KBM-7 (cell line): ENCODE results near the gene GALNT18.
"Not testable (repeated sequence)": the region's sequence is repeated elsewhere in the genome, so short reads cannot be mapped to it uniquely, and the experiment has no call there.

Source experiments
- DNase-seq: peaks from one replicate; pipeline ENCODE4 v3.0.0-alpha.2; 2015
- in situ Hi-C: fragments of 300-500 bp; cut with MboI; formaldehyde crosslinking; loops from 2 replicates; pipeline ENCODE4 v1.14.3; 2020; ENCODE audit warnings: low sequenced_read_pairs, low pct_unique_long_range_greater_than_20kb, mixed read lengths

The GALNT18 gene

GRCh38 chr11:11451501-11452005 is 170.3 kb downstream of the GALNT18 start:
- in situ Hi-C loops: no loop called here
- DNase-seq: no peak

- no peak for DNase-seq
- in situ Hi-C loops: no loop called here
Measured at GRCh38 chr11:11450744-11451362, 171.0 kb downstream of the GALNT18 start.

DNA sequence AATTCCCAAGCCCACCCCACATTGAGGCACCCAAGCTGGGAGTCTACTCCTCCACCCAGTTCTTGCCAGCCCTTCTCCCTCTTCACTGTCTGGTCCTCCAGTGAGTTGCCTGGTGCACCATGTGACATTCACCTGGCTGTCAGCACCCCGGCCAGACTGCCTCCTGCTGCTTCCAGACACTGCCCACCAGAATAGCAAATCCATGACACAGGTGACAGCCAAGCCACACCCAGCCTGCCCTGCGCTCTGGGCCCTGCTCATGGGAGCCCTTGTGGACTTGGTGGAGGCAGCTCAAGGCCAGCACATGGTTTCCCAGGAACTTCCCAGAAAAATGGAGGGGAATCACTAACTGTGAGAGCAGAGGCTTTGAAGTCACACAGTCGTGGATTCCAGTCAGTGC is 172.5 kb downstream of the GALNT18 start:
- no peak for DNase-seq
- in situ Hi-C loops: no loop called here

GRCh38 chr11:11448626-11449025 is 173.2 kb downstream of the GALNT18 start:
- in situ Hi-C loops: no loop called here
- DNase-seq: no peak

GRCh38 chr11:11447601-11448000 is 174.2 kb downstream of the GALNT18 start:
- DNase-seq, in situ Hi-C loops: not testable (repeated sequence)

DNA sequence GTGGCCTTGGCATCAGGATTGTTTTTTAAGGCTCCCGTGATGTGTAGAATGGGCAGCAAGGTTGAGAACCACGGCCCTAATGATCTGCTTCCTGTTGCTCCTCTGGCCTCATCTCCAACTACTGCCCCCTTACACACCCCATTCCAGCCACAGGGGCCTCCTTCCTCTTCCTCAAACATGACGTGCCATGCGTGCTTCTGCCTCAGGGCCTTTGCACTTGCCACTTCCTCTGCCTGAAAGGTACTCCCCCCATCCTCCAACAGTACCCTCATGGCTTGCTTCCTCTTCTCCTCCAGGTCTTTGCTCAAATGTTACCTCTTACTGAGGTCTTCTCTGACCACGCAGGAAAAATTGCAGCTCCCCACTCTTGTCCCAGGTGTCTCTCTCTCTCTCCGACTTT is 174.8 kb downstream of the GALNT18 start:
- DNase-seq: peak; percentile 35
- in situ Hi-C loops: no loop called here

DNA sequence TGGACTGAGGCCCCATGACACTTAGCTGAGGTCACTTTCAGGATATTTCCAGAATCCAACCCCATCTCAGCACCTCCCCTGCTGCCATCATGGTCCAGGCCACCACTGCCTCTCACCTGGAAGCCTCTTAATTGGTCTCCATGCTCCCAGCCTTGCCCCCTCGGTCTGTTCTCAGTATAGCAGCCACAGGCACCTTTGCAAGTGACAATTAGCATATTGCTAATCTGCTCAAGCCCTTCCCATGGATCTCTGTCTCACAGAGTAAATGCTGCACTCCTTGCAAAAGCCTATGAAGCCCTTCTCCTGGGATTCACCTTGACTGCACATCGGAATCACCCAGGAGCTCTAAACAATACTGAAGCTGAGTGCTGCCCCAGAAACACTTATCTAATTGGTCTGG is 175.2 kb downstream of the GALNT18 start:
- no peak for DNase-seq
- in situ Hi-C loops: no loop called here

GRCh38 chr11:11445441-11446185 is 176.2 kb downstream of the GALNT18 start:
- DNase-seq: no peak
- in situ Hi-C loops: no loop called here

GRCh38 chr11:11444804-11445131 is 177.0 kb downstream of the GALNT18 start:
- in situ Hi-C loops: no loop called here
- DNase-seq: no peak

DNA sequence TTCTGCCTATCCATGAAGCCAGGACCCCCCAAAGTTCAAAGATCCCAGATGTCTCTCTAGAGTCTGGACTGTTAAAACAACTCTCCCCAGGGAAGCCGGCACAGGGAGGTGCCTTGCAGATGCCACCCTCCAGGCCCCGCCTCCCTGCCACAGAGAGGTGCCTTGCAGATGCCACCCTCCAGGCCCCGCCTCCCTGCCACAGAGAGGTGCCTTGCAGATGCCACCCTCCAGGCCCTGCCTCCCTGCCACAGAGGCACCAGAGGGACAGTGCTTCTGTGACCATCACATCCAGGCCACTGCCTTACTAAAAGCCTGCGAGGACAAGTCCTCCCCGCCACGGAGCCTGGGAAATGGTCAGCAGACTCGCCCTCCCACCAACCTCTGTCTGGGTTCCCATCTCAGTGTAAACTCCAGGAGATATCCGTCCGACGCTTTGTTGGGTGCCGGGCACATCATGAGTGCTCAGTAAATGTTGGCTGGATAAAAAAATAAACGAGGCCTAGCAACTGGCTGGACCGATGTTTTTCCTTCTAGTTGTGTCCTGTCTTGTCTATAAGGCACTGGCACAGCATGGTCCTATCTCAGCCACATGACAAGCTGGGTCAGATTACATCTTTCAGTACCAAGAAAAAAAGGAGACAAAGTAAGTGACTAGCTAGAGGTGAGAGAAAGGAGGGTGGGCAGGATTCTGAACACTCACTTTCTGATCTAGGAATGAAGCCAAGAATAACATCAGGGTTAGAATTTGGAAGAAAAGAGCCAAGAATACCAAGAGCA is 177.6 kb downstream of the GALNT18 start:
- in situ Hi-C loops: no loop called here
- DNase-seq: no peak

GRCh38 chr11:11442791-11443190 is 179.0 kb downstream of the GALNT18 start:
- in situ Hi-C loops: no loop called here
- no peak for DNase-seq

DNA sequence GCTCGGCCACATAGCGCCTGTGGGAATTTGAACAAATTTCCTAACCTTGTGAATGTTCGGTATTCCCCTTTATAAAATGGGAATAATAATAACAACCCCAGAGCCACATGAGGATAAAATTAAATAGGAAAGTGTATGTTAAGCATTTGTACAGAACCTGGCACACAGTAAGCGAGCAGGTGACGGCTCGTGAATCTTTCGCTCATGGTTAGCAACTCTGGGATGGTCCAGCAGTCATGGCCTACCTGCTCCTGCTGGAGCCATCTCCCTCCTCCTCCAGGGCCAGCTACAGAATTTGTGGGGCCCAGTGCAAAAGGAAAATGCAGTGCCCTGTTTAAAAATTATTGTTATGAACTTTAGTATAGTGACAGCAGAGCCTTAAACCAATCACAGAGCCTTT is 180.3 kb downstream of the GALNT18 start:
- no peak for DNase-seq
- in situ Hi-C loops: no loop called here

GRCh38 chr11:11441091-11441490 is 180.7 kb downstream of the GALNT18 start:
- in situ Hi-C loops: no loop called here
- DNase-seq: no peak

DNA sequence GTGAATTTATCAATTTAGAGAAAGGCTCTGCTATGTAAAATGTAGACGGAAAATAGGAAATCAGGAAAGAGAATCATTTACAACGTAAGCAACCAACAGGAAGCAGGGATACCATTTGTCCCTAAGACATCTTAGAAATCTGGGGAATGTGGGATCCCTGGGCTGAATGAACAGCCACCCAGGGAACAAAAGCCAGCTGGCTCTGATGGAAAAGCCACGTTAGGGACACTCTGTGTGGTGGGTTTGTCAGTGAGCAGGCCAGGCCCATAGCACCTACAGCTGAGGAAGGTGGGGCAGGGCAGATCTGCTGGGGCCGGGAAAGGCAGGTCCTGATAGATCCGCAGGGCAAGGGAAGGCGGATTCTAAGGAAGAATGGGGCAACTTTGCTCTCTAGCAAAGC is 181.7 kb downstream of the GALNT18 start:
- in situ Hi-C loops: no loop called here
- no peak for DNase-seq

GRCh38 chr11:11439591-11439990 is 182.2 kb downstream of the GALNT18 start:
- DNase-seq: no peak
- in situ Hi-C loops: no loop called here

DNA sequence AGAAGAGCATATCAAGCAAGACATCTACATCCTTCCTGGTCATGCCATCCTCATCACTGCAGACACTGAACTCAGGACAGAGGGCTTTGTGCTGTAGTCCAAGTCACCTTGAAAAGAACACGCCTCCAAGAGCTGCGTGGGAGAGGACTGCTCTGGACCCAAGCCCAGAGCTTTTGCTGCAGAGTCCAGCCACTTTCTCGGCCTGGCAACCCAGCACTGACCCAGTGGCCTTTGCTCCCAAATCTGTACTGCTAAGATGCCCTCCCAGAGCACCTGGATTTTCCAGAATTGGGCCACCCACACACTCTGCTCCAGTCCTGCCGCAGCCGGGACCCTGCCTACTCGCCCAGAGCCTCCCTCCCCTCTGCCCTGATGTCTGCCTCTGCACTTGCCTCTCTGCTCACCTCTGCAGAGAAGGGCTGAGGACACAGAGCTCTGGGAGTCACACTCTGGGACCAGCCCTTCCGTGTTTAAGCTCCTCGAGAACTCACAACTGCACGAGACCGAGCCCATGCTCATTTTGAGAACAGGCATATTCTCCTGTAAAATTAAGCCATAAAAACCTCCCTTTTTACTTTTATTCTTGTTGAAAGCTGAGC is 185.0 kb downstream of the GALNT18 start:
- in situ Hi-C loops: no loop called here
- DNase-seq: no peak

DNA sequence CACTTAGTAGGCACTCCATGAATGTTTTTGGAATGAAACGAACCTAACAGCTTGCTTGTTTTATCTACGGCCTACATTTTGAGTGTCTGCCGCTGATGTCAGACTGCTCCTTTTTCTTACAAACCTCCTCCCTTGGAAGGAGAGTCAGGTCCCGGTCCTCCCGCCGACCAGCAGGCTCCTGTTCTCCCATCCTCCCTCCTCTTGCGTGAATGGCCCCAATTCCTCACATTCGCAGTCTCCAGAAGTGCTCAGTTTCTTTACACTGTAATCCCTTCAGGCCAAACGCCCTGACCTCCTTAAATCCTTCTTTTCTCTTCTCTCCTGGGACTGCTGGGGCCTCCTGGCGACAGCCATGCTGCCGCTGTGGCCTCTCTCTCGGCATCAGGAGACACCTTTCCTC is 186.2 kb downstream of the GALNT18 start:
- no peak for DNase-seq
- in situ Hi-C loops: no loop called here

GRCh38 chr11:11433960-11434359 is 187.8 kb downstream of the GALNT18 start:
- in situ Hi-C loops: no loop called here

DNA sequence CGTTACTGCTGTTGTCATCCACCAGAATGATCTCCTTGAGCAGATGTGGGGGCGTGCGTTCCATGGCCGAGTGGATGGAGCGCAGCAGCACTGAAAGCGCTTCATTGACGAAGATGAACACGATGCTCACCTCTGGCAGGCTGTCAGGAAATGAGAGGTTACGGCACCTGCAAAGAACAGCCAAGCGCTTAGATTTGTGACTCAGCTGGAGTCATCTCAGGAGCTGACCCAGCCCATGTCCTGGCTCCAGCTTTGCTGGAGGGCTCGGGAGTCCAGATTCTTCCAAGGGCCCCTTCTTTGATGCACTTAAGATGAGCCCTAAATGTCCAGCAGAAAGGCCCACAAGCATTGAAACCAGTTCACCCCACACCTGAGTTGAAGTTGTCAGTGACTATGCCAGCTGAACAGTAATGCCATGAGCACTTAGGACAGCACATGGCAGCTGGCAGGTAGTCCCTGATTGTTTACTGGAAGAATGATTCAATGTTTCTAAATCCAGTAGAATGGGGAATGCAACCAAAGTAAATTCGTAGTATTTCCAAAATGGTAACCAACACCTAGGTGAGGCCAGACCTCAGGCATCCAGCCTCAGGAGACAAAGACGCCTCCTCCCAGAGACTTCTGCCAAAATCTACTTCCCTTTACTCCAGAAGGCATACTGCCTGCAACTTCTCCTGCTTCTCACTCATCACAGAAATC is 189.0 kb downstream of the GALNT18 start:
- no peak for DNase-seq
- in situ Hi-C loops: no loop called here

More at GRCh38 chr11:11433960-11434359, 187.8 kb downstream of the GALNT18 start:
- DNase-seq: no peak
